Fibroblast of lung (primary cell): Measurements from ENCODE around the gene HSPA2. TPM values are rescaled to one million over a fixed set of nuclear protein-coding genes. Genes with fewer than 3 reads are reported as not detected.
A peak's percentile ranks its signal among the peaks of the same experiment; 100 is the strongest.

Source experiments
- DNase-seq, 2 donors: peaks; one replicate each; pipeline versions ENCODE4 v3.0.0 to v3.0.0-alpha.2; 2010; ENCODE audit warnings: low read depth in 2 of 2
- H2AFZ ChIP-seq: 2 replicates; pipeline ENCODE4 v1.5.1; 2012; ENCODE audit warnings: low read length, control low read depth, inconsistent platforms
- H3K27ac ChIP-seq: 2 replicates; pipeline ENCODE4 v1.5.1; 2011; ENCODE audit warnings: low read length, control low read depth; ENCODE audit not compliant: insufficient read depth
- H3K27me3 ChIP-seq: 2 replicates; pipeline ENCODE4 v1.5.1; 2011; ENCODE audit warnings: mild to moderate bottlenecking, low read length; ENCODE audit not compliant: control insufficient read depth, insufficient read depth
- H3K36me3 ChIP-seq: 2 replicates; pipeline ENCODE4 v1.5.1; 2011; ENCODE audit warnings: low read length; ENCODE audit not compliant: control insufficient read depth, insufficient read depth
- H3K4me1 ChIP-seq: 2 replicates; pipeline ENCODE4 v1.5.1; 2011; ENCODE audit warnings: low read length; ENCODE audit not compliant: control insufficient read depth, insufficient read depth; ENCODE audit errors: extremely low read depth
- H3K4me2 ChIP-seq: 2 replicates; pipeline ENCODE4 v1.5.1; 2011; ENCODE audit warnings: low read length, control low read depth; ENCODE audit not compliant: insufficient read depth; ENCODE audit errors: extremely low read depth
- H3K4me3 ChIP-seq, 4 experiments: fragments of 200-600 bp in 1 of 4; sonication (generic) in 1 of 4; replicated peaks in 1 of 4; 2 replicates each; pipeline ENCODE4 v1.5.1; 2011 to 2016; ENCODE audit warnings: low read length in 4 of 4, low read depth in 3 of 4, mild to moderate bottlenecking in 3 of 4, control low read depth in 2 of 4, inconsistent platforms in 1 of 4, mixed read lengths in 1 of 4; ENCODE audit not compliant: insufficient read depth in 1 of 4; ENCODE audit errors: control extremely low read depth in 1 of 4
- H3K79me2 ChIP-seq: 2 replicates; pipeline ENCODE4 v1.5.1; 2012; ENCODE audit warnings: mild to moderate bottlenecking, low read length, inconsistent platforms; ENCODE audit not compliant: control insufficient read depth, insufficient read depth
- H3K9ac ChIP-seq: 2 replicates; pipeline ENCODE4 v1.5.1; 2011; ENCODE audit warnings: mild to moderate bottlenecking, low read length, control low read depth; ENCODE audit not compliant: insufficient read depth
- H3K9me3 ChIP-seq: 2 replicates; pipeline ENCODE4 v1.5.1; 2012; ENCODE audit warnings: low read depth, low read length; ENCODE audit not compliant: control insufficient read depth, insufficient read depth
- H4K20me1 ChIP-seq: 2 replicates; pipeline ENCODE4 v1.5.1; 2011; ENCODE audit warnings: low read length; ENCODE audit not compliant: control insufficient read depth, insufficient read depth; ENCODE audit errors: extremely low read depth
- CTCF ChIP-seq, 2 donors: IDR thresholded peaks in 1 of 2; conservative IDR thresholded peaks in 1 of 2; 1 replicate in 1 of 2; 2 replicates in 1 of 2; pipeline ENCODE4 v1.5.1; 2011 to 2012; ENCODE audit warnings: low read length in 2 of 2, control low read depth in 1 of 2, inconsistent platforms in 1 of 2, low read depth in 1 of 2, mild to moderate bottlenecking in 1 of 2
- EZH2 ChIP-seq: IDR thresholded peaks from 2 replicates; pipeline ENCODE4 v1.5.1; 2012; ENCODE audit warnings: low read length, control low read depth, mild to moderate bottlenecking; ENCODE audit errors: missing control alignments
- polyA plus RNA-seq, 2 donors: library from polyadenylated mRNA; depleted of rRNA in 1 of 2; stranded (reverse) in 1 of 2; unstranded in 1 of 2; fragments of >200 nt; gene quantifications; 2 replicates each; pipeline ENCODE4 v1.2.1, GENCODE V29; 2011 to 2012; ENCODE audit warnings: missing spikeins in 1 of 2
- total RNA-seq: library from RNA; depleted of rRNA; stranded (reverse); fragments of >200 nt; gene quantifications from 2 replicates; pipeline ENCODE4 v1.2.1, GENCODE V29; 2014

HSPA2 gene
- total and polyA plus RNA-seq, 2 donors (not counting 1 experiment from before 2014, with no cell fraction given), result 9.9 to 50.0 TPM

GRCh38 chr14:64544607-64545312 is 4.2 kb downstream of the HSPA2 start:
- Histone ChIP-seq H4K20me1 (no peaks in the 10 kb centered on the region), H3K27me3 (peaks cover 12% of the 10 kb centered on the region), H3K79me2 (no peaks in the 10 kb centered on the region), H3K36me3 (no peaks in the 10 kb centered on the region), H3K9me3 (peaks cover 6% of the 10 kb centered on the region), H3K4me1 (peaks cover 3% of the 10 kb centered on the region), H3K27ac (no peak overlapping the region), H3K4me2 (peak overlapping the region; percentile 35), H2AFZ (no peak overlapping the region), H3K4me3 (no peak overlapping the region), H3K9ac (peak overlapping the region; percentile 4)
- DNase-seq, result no peak
- TF ChIP-seq CTCF (conservative IDR thresholded peaks at IDR 0.05 in 1 of 2, IDR thresholded peaks at IDR 0.05 in 1 of 2; ENCODE audit: low read depth in 1 of 2, low read length in 2 of 2) (no peak), EZH2 (no peak)

- no peak for DNase-seq
- no peak overlapping the region for H3K9ac ChIP-seq
- H3K79me2 ChIP-seq, result no peaks in the 10 kb centered on the region
- no peaks in the 10 kb centered on the region for H3K36me3 ChIP-seq
- peaks cover 3% of the 10 kb centered on the region for H3K4me1 ChIP-seq
- TF ChIP-seq EZH2, result no peak
- no peak for TF ChIP-seq CTCF (conservative IDR thresholded peaks at IDR 0.05 in 1 of 2, IDR thresholded peaks at IDR 0.05 in 1 of 2; ENCODE audit: low read depth in 1 of 2, low read length in 2 of 2)
- no peak overlapping the region for H3K4me3 ChIP-seq
- no peak overlapping the region for H3K27ac ChIP-seq
- no peaks in the 10 kb centered on the region for H4K20me1 ChIP-seq
- no peaks in the 10 kb centered on the region for H3K9me3 ChIP-seq
- H3K27me3 ChIP-seq, result peaks cover 8% of the 10 kb centered on the region
- H3K4me2 ChIP-seq, result no peak overlapping the region
- no peak overlapping the region for H2AFZ ChIP-seq
Measured at GRCh38 chr14:64549016-64549415, 8.5 kb downstream of the HSPA2 start.

GRCh38 chr14:64549791-64550620 is 9.5 kb downstream of the HSPA2 start, which contains the start of gene PPP1R36:
TSS of gene PPP1R36 (plus strand) at chr14:64549961. CDS start at chr14:64549998, 37 bp downstream.
- Histone ChIP-seq H3K27me3 (peaks cover 8% of the 10 kb centered on the region), H4K20me1 (no peaks in the 10 kb centered on the region), H3K27ac (no peak within 1 kb of the TSS), H3K4me3 (peak within 1 kb of the TSS in 2 of 4 experiments; percentile 11 to 24), H2AFZ (peak within 1 kb of the TSS; percentile 19), H3K4me1 (no peaks in the 10 kb centered on the region), H3K36me3 (no peaks in the 10 kb centered on the region), H3K79me2 (no peaks in the 10 kb centered on the region), H3K9ac (no peak within 1 kb of the TSS), H3K4me2 (peak within 1 kb of the TSS; percentile 54), H3K9me3 (no peaks in the 10 kb centered on the region)
- peak; percentile 23 to 26 for DNase-seq
- TF ChIP-seq EZH2 (no peak), CTCF (conservative IDR thresholded peaks at IDR 0.05 in 1 of 2, IDR thresholded peaks at IDR 0.05 in 1 of 2; ENCODE audit: low read depth in 1 of 2, low read length in 2 of 2) (no peak)
